Lung (tissue), 12 donors: ENCODE measurements around the gene DUSP7. TPM values are rescaled to one million over a fixed set of nuclear protein-coding genes. Genes with fewer than 3 reads are reported as not detected.

Source experiments
- ATAC-seq: fragments of 200-7000 bp; cut with Tn5 transposase; one replicate; pipeline ENCODE4 v1.9.1; 2020; ENCODE audit warnings: moderate number of reproducible peaks; ENCODE audit not compliant: insufficient read depth, low FRiP score
- DNase-seq, 3 donors: peaks; one replicate each; pipeline ENCODE4 v3.0.0-alpha.2; 2013 to 2017
- H3K27ac ChIP-seq, 2 donors: one replicate each; pipeline ENCODE4 v1.5.1; 2013; ENCODE audit warnings: mild to moderate bottlenecking in 2 of 2, moderate library complexity in 2 of 2, control low read depth in 1 of 2, inconsistent platforms in 1 of 2, low read depth in 1 of 2, low read length in 1 of 2
- H3K27me3 ChIP-seq, 3 donors: one replicate each; pipeline ENCODE4 v1.5.1; 2013; ENCODE audit warnings: low read length in 2 of 3; ENCODE audit not compliant: control insufficient read depth in 3 of 3, insufficient read depth in 3 of 3
- H3K36me3 ChIP-seq, 4 donors: one replicate each; pipeline ENCODE4 v1.5.1; 2013; ENCODE audit warnings: low read length in 4 of 4, mild to moderate bottlenecking in 1 of 4, moderate library complexity in 1 of 4; ENCODE audit not compliant: control insufficient read depth in 4 of 4, insufficient read depth in 4 of 4
- H3K4me1 ChIP-seq, 5 donors: one replicate each; pipeline ENCODE4 v1.5.1; 2013; ENCODE audit warnings: low read length in 5 of 5, mild to moderate bottlenecking in 2 of 5, moderate library complexity in 1 of 5; ENCODE audit not compliant: control insufficient read depth in 5 of 5, insufficient read depth in 5 of 5
- H3K4me3 ChIP-seq: one replicate; pipeline ENCODE4 v1.5.1; 2013; ENCODE audit warnings: mild to moderate bottlenecking, control low read depth, moderate library complexity
- H3K9ac ChIP-seq, 2 donors: one replicate each; pipeline ENCODE4 v1.5.1; 2013; ENCODE audit warnings: low read length in 2 of 2, control low read depth in 1 of 2; ENCODE audit not compliant: insufficient read depth in 1 of 2
- H3K9me3 ChIP-seq, 4 donors: one replicate each; pipeline ENCODE4 v1.5.1; 2013; ENCODE audit warnings: low read length in 3 of 4, mild to moderate bottlenecking in 1 of 4, moderate library complexity in 1 of 4; ENCODE audit not compliant: control insufficient read depth in 4 of 4, insufficient read depth in 3 of 4
- WGBS, 2 donors: extraction: QIAGEN DNeasy Blood & Tissue Kit; methylation state at CpG; one replicate each; pipeline ENCODE4 v1.1.7; 2013; 5-methylcytosine and 5-hydroxymethylcytosine counted together
- polyA plus RNA-seq, 2 donors: library from polyadenylated mRNA; stranded (reverse); fragments of 200-250 nt; gene quantifications; one replicate each; pipeline ENCODE4 v1.2.1, GENCODE V29; 2013
- total RNA-seq, 2 donors: library from RNA; depleted of rRNA in 1 of 2; stranded (reverse); fragments of >200 nt in 1 of 2; gene quantifications; one replicate each; pipeline ENCODE4 v1.2.1, GENCODE V29; 2014 to 2021
- TF ChIP-seq, protein P1 (sequence below): IDR thresholded peaks from 2 replicates; pipeline ENCODE4 v1.5.1; 2012; ENCODE audit warnings: mild to moderate bottlenecking; ENCODE audit errors: control extremely low read depth, extremely low read depth
- donor health status: control.
- donor health status: control.
- donor health status: Bipolar disorder and iron deficiency.
- donor health status: healthy.
- donor health status: DM: yes; HTN: yes; CAD: no.

DUSP7 gene
- total and polyA plus RNA-seq, 4 donors = 10.2 to 36.2 (median 20.9) TPM

DNA sequence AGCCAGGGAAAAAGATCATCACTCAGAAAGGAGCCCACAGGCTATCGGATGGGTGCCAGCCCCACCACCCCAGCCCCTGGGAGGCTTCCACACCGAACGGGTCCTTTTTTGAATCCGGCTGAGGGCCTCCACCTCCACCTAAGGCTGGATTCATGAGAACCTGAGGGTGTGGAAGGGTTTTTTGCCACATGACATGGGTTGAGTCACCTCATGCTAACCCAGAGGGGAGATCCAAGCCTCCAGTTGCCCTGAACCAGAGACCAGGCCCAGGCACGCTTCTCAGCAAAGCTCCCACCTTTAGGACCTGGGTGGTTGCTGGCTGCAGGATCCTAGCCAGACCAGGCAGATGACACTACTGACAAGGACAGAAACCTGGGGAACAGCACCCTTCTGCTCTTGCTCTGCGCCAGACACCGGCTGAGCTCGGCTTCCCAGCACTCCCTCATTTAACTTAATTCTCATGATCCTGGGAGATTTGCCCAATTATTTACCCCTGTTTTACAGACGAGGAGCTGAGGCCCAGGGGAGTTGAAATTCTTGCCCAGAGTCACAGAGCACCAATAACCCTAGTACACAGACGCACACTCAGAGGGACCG, 25.6 kb downstream of the DUSP7 start:
- WGBS, 2 donors = 91 to 95% methylated on average over 11 of the region's 11 CpGs
- ATAC-seq (no peak), DNase-seq (no peak)
- Histone ChIP-seq H3K4me1 (peaks cover 0 to 4% (median 0%) of the 10 kb centered on the region in 5 donors), H3K27ac (no peak overlapping the region), H3K36me3 (no peaks in the 10 kb centered on the region), H3K9ac (no peak overlapping the region), H3K9me3 (no peaks in the 10 kb centered on the region), H3K4me3 (no peak overlapping the region), H3K27me3 (no peaks in the 10 kb centered on the region)
- TF ChIP-seq, protein P1, sequence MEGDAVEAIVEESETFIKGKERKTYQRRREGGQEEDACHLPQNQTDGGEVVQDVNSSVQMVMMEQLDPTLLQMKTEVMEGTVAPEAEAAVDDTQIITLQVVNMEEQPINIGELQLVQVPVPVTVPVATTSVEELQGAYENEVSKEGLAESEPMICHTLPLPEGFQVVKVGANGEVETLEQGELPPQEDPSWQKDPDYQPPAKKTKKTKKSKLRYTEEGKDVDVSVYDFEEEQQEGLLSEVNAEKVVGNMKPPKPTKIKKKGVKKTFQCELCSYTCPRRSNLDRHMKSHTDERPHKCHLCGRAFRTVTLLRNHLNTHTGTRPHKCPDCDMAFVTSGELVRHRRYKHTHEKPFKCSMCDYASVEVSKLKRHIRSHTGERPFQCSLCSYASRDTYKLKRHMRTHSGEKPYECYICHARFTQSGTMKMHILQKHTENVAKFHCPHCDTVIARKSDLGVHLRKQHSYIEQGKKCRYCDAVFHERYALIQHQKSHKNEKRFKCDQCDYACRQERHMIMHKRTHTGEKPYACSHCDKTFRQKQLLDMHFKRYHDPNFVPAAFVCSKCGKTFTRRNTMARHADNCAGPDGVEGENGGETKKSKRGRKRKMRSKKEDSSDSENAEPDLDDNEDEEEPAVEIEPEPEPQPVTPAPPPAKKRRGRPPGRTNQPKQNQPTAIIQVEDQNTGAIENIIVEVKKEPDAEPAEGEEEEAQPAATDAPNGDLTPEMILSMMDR = no peak

DNA sequence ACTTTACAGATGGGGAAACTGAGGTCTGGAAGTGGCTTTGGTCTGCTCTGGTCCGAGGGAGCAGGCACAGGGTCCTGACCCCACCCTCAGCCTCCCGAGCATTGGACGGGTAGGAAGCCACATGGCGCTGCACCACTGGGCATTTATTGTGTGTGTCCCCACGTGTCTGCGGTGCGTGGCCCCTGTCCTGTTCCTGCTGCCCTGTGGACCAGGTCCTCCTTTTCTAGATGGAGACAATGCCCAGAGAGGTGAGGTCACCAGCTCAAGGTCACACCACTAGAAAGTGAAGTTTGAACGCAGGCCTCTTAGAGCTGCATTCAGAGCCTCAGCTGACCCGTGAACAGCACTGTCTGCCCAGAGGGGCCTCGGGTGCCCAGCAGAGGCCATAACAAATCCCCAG, 26.8 kb downstream of the DUSP7 start:
- Histone ChIP-seq H3K27me3 (no peaks in the 10 kb centered on the region), H3K4me1 (peaks cover 0 to 6% (median 0%) of the 10 kb centered on the region in 5 donors), H3K9ac (no peak overlapping the region), H3K36me3 (no peaks in the 10 kb centered on the region), H3K9me3 (no peaks in the 10 kb centered on the region), H3K4me3 (no peak overlapping the region), H3K27ac (peak overlapping the region in 1 of 2 donors; percentile 34)
- ATAC-seq (no peak), DNase-seq (no peak)
- TF ChIP-seq, protein P1 = no peak
- 81 to 93% methylated on average over 10 of the region's 10 CpGs for WGBS, 2 donors

DNA sequence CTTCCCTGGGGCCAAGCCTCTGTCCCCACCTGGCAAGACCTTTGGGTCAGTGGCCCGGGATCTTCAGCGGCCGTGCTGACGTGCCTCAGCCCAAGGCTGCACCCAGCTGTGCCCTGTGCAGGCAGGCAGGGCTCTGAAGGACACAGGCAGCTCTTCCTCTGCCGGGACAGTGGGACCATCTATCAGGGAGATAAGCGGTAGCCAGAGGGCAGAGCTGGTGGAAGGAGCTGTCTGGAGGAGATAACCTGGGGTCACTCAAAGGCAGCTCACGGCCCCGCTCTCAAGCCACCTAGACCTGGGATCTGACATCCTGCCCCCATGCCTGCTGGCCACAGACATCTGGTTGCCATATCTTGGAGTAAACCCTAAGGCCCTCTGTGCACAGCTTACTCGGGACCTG, 27.3 kb downstream of the DUSP7 start:
- H3K4me3 ChIP-seq = no peak overlapping the region
- no peaks in the 10 kb centered on the region for H3K27me3 ChIP-seq
- DNase-seq (no peak), ATAC-seq (no peak)
- peaks cover 0 to 10% (median 0%) of the 10 kb centered on the region in 5 donors for H3K4me1 ChIP-seq
- WGBS, 2 donors = 90 to 92% methylated on average over 9 of the region's 9 CpGs
- no peaks in the 10 kb centered on the region for H3K9me3 ChIP-seq
- TF ChIP-seq, protein P1 = no peak
- no peaks in the 10 kb centered on the region for H3K36me3 ChIP-seq
- peak overlapping the region in 1 of 2 donors; percentile 34 for H3K27ac ChIP-seq
- no peak overlapping the region for H3K9ac ChIP-seq

DNA sequence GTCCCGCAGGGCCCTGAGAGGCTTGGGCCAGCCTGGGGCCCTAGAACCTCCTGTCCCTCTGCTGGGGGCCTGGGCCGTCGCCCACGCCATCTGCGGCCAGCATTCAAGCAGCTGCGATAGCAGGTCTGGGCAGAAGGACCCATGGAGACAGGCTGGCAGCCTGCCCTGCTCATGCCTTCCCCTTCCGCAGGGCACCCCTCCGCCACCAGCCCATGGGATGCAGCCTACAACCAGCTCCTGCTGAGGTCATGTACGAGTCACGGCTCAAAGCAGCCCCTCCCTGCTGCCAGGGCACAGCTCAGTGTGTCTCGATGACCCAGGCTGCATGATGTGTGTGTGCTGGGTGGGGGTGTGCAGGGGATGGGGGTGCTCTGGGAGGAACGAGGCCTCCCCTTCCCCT, 27.8 kb downstream of the DUSP7 start:
- peaks cover 0 to 14% (median 0%) of the 10 kb centered on the region in 5 donors for H3K4me1 ChIP-seq
- H3K9me3 ChIP-seq = no peaks in the 10 kb centered on the region
- 82 to 89% methylated on average over 12 of the region's 12 CpGs for WGBS, 2 donors
- ATAC-seq = no peak
- H3K36me3 ChIP-seq = no peaks in the 10 kb centered on the region
- TF ChIP-seq, protein P1 = no peak
- no peak overlapping the region for H3K9ac ChIP-seq
- H3K4me3 ChIP-seq = no peak overlapping the region
- no peak for DNase-seq
- H3K27me3 ChIP-seq = no peaks in the 10 kb centered on the region
- peak overlapping the region in 1 of 2 donors; percentile 43 for H3K27ac ChIP-seq
